ENCODE data around the gene LRRC53.

LRRC53 gene

GRCh38 chr1:74470251-74470650, 42.2 kb downstream of the LRRC53 start:
- H3K27me3 ChIP-seq (ENCODE audit: control insufficient read depth in 5 of 5, insufficient read depth in 4 of 5, low read length in 5 of 5) = no peaks in the 10 kb centered on the region
- H3K36me3 ChIP-seq (ENCODE audit: control insufficient read depth in 5 of 5, insufficient read depth in 5 of 5, low read length in 5 of 5) = no peaks in the 10 kb centered on the region
- no peak overlapping the region for H3K9ac ChIP-seq (ENCODE audit: low read length in 5 of 5)
- no peak overlapping the region for H3K4me3 ChIP-seq (ENCODE audit: low read depth in 1 of 5, low read length in 5 of 5)
- H3K27ac ChIP-seq (ENCODE audit: low read depth, low read length) = no peak overlapping the region
- peaks cover 0 to 7% (median 0%) of the 10 kb centered on the region in 5 donors for H3K4me1 ChIP-seq (ENCODE audit: control insufficient read depth in 5 of 5, insufficient read depth in 5 of 5, low read length in 5 of 5)
- H3K9me3 ChIP-seq (ENCODE audit: control insufficient read depth in 5 of 5, low read length in 5 of 5) = no peaks in the 10 kb centered on the region

GRCh38 chr1:74468982-74469603, 43.3 kb downstream of the LRRC53 start:
- Histone ChIP-seq H3K27ac (ENCODE audit: low read depth, low read length) (no peak overlapping the region), H3K4me1 (ENCODE audit: control insufficient read depth in 5 of 5, insufficient read depth in 5 of 5, low read length in 5 of 5) (peaks cover 0 to 7% (median 0%) of the 10 kb centered on the region in 5 donors), H3K9me3 (ENCODE audit: control insufficient read depth in 5 of 5, low read length in 5 of 5) (no peaks in the 10 kb centered on the region), H3K36me3 (ENCODE audit: control insufficient read depth in 5 of 5, insufficient read depth in 5 of 5, low read length in 5 of 5) (no peaks in the 10 kb centered on the region), H3K9ac (ENCODE audit: low read length in 5 of 5) (no peak overlapping the region), H3K27me3 (ENCODE audit: control insufficient read depth in 5 of 5, insufficient read depth in 4 of 5, low read length in 5 of 5) (no peaks in the 10 kb centered on the region), H3K4me3 (ENCODE audit: low read depth in 1 of 5, low read length in 5 of 5) (no peak overlapping the region)

- Histone ChIP-seq H3K4me3 (ENCODE audit: low read depth in 1 of 5, low read length in 5 of 5) (no peak overlapping the region), H3K9ac (ENCODE audit: low read length in 5 of 5) (no peak overlapping the region), H3K9me3 (ENCODE audit: control insufficient read depth in 5 of 5, low read length in 5 of 5) (no peaks in the 10 kb centered on the region), H3K4me1 (ENCODE audit: control insufficient read depth in 5 of 5, insufficient read depth in 5 of 5, low read length in 5 of 5) (peaks cover 0 to 8% (median 3%) of the 10 kb centered on the region in 5 donors), H3K27me3 (ENCODE audit: control insufficient read depth in 5 of 5, insufficient read depth in 4 of 5, low read length in 5 of 5) (no peaks in the 10 kb centered on the region), H3K27ac (ENCODE audit: low read depth, low read length) (no peak overlapping the region), H3K36me3 (ENCODE audit: control insufficient read depth in 5 of 5, insufficient read depth in 5 of 5, low read length in 5 of 5) (no peaks in the 10 kb centered on the region)
Measured at GRCh38 chr1:74467786-74468377, 44.5 kb downstream of the LRRC53 start.

GRCh38 chr1:74465193-74465681, 47.2 kb downstream of the LRRC53 start:
- peaks cover 0 to 8% (median 3%) of the 10 kb centered on the region in 5 donors for H3K4me1 ChIP-seq (ENCODE audit: control insufficient read depth in 5 of 5, insufficient read depth in 5 of 5, low read length in 5 of 5)
- no peak overlapping the region for H3K27ac ChIP-seq (ENCODE audit: low read depth, low read length)
- H3K9ac ChIP-seq (ENCODE audit: low read length in 5 of 5) = no peak overlapping the region
- no peak overlapping the region for H3K4me3 ChIP-seq (ENCODE audit: low read depth in 1 of 5, low read length in 5 of 5)
- no peaks in the 10 kb centered on the region for H3K9me3 ChIP-seq (ENCODE audit: control insufficient read depth in 5 of 5, low read length in 5 of 5)
- no peaks in the 10 kb centered on the region for H3K36me3 ChIP-seq (ENCODE audit: control insufficient read depth in 5 of 5, insufficient read depth in 5 of 5, low read length in 5 of 5)
- H3K27me3 ChIP-seq (ENCODE audit: control insufficient read depth in 5 of 5, insufficient read depth in 4 of 5, low read length in 5 of 5) = no peaks in the 10 kb centered on the region

- Histone ChIP-seq H3K4me1 (ENCODE audit: control insufficient read depth in 5 of 5, insufficient read depth in 5 of 5, low read length in 5 of 5) (peaks cover 0 to 8% (median 3%) of the 10 kb centered on the region in 5 donors), H3K27me3 (ENCODE audit: control insufficient read depth in 5 of 5, insufficient read depth in 4 of 5, low read length in 5 of 5) (no peaks in the 10 kb centered on the region), H3K36me3 (ENCODE audit: control insufficient read depth in 5 of 5, insufficient read depth in 5 of 5, low read length in 5 of 5) (no peaks in the 10 kb centered on the region), H3K9me3 (ENCODE audit: control insufficient read depth in 5 of 5, low read length in 5 of 5) (no peaks in the 10 kb centered on the region), H3K27ac (ENCODE audit: low read depth, low read length) (no peak overlapping the region), H3K9ac (ENCODE audit: low read length in 5 of 5) (no peak overlapping the region), H3K4me3 (ENCODE audit: low read depth in 1 of 5, low read length in 5 of 5) (no peak overlapping the region)
Measured at GRCh38 chr1:74464037-74464436, 48.4 kb downstream of the LRRC53 start.

- no peak overlapping the region for H3K4me3 ChIP-seq (ENCODE audit: low read depth in 1 of 5, low read length in 5 of 5)
- H3K27ac ChIP-seq (ENCODE audit: low read depth, low read length) = no peak overlapping the region
- H3K4me1 ChIP-seq (ENCODE audit: control insufficient read depth in 5 of 5, insufficient read depth in 5 of 5, low read length in 5 of 5) = peaks cover 0 to 8% (median 3%) of the 10 kb centered on the region in 5 donors
- H3K27me3 ChIP-seq (ENCODE audit: control insufficient read depth in 5 of 5, insufficient read depth in 4 of 5, low read length in 5 of 5) = no peaks in the 10 kb centered on the region
- H3K9me3 ChIP-seq (ENCODE audit: control insufficient read depth in 5 of 5, low read length in 5 of 5) = no peaks in the 10 kb centered on the region
- no peak overlapping the region for H3K9ac ChIP-seq (ENCODE audit: low read length in 5 of 5)
- H3K36me3 ChIP-seq (ENCODE audit: control insufficient read depth in 5 of 5, insufficient read depth in 5 of 5, low read length in 5 of 5) = no peaks in the 10 kb centered on the region
Measured at GRCh38 chr1:74463333-74463988, 49.0 kb downstream of the LRRC53 start.

GRCh38 chr1:74457253-74457652, 55.2 kb downstream of the LRRC53 start:
- Histone ChIP-seq H3K27me3 (ENCODE audit: control insufficient read depth in 5 of 5, insufficient read depth in 4 of 5, low read length in 5 of 5) (no peaks in the 10 kb centered on the region), H3K4me3 (ENCODE audit: low read depth in 1 of 5, low read length in 5 of 5) (no peak overlapping the region), H3K4me1 (ENCODE audit: control insufficient read depth in 5 of 5, insufficient read depth in 5 of 5, low read length in 5 of 5) (no peaks in the 10 kb centered on the region), H3K27ac (ENCODE audit: low read depth, low read length) (no peak overlapping the region), H3K9ac (ENCODE audit: low read length in 5 of 5) (no peak overlapping the region), H3K9me3 (ENCODE audit: control insufficient read depth in 5 of 5, low read length in 5 of 5) (no peaks in the 10 kb centered on the region), H3K36me3 (ENCODE audit: control insufficient read depth in 5 of 5, insufficient read depth in 5 of 5, low read length in 5 of 5) (no peaks in the 10 kb centered on the region)

GRCh38 chr1:74455390-74455789, 57.0 kb downstream of the LRRC53 start:
- Histone ChIP-seq H3K9ac (ENCODE audit: low read length in 5 of 5) (no peak overlapping the region), H3K4me1 (ENCODE audit: control insufficient read depth in 5 of 5, insufficient read depth in 5 of 5, low read length in 5 of 5) (no peaks in the 10 kb centered on the region), H3K27me3 (ENCODE audit: control insufficient read depth in 5 of 5, insufficient read depth in 4 of 5, low read length in 5 of 5) (no peaks in the 10 kb centered on the region), H3K4me3 (ENCODE audit: low read depth in 1 of 5, low read length in 5 of 5) (no peak overlapping the region), H3K9me3 (ENCODE audit: control insufficient read depth in 5 of 5, low read length in 5 of 5) (peaks cover 0 to 8% (median 0%) of the 10 kb centered on the region in 5 donors), H3K36me3 (ENCODE audit: control insufficient read depth in 5 of 5, insufficient read depth in 5 of 5, low read length in 5 of 5) (no peaks in the 10 kb centered on the region), H3K27ac (ENCODE audit: low read depth, low read length) (no peak overlapping the region)

GRCh38 chr1:74453277-74453676, 59.1 kb downstream of the LRRC53 start:
- no peaks in the 10 kb centered on the region for H3K4me1 ChIP-seq (ENCODE audit: control insufficient read depth in 5 of 5, insufficient read depth in 5 of 5, low read length in 5 of 5)
- H3K27me3 ChIP-seq (ENCODE audit: control insufficient read depth in 5 of 5, insufficient read depth in 4 of 5, low read length in 5 of 5) = no peaks in the 10 kb centered on the region
- H3K9me3 ChIP-seq (ENCODE audit: control insufficient read depth in 5 of 5, low read length in 5 of 5) = peaks cover 0 to 8% (median 0%) of the 10 kb centered on the region in 5 donors
- no peak overlapping the region for H3K4me3 ChIP-seq (ENCODE audit: low read depth in 1 of 5, low read length in 5 of 5)
- no peak overlapping the region for H3K9ac ChIP-seq (ENCODE audit: low read length in 5 of 5)
- H3K36me3 ChIP-seq (ENCODE audit: control insufficient read depth in 5 of 5, insufficient read depth in 5 of 5, low read length in 5 of 5) = no peaks in the 10 kb centered on the region
- H3K27ac ChIP-seq (ENCODE audit: low read depth, low read length) = no peak overlapping the region

- peaks cover 0 to 8% (median 0%) of the 10 kb centered on the region in 5 donors for H3K9me3 ChIP-seq (ENCODE audit: control insufficient read depth in 5 of 5, low read length in 5 of 5)
- no peaks in the 10 kb centered on the region for H3K27me3 ChIP-seq (ENCODE audit: control insufficient read depth in 5 of 5, insufficient read depth in 4 of 5, low read length in 5 of 5)
- H3K27ac ChIP-seq (ENCODE audit: low read depth, low read length) = no peak overlapping the region
- H3K9ac ChIP-seq (ENCODE audit: low read length in 5 of 5) = no peak overlapping the region
- H3K36me3 ChIP-seq (ENCODE audit: control insufficient read depth in 5 of 5, insufficient read depth in 5 of 5, low read length in 5 of 5) = no peaks in the 10 kb centered on the region
- H3K4me3 ChIP-seq (ENCODE audit: low read depth in 1 of 5, low read length in 5 of 5) = no peak overlapping the region
- H3K4me1 ChIP-seq (ENCODE audit: control insufficient read depth in 5 of 5, insufficient read depth in 5 of 5, low read length in 5 of 5) = no peaks in the 10 kb centered on the region
Measured at GRCh38 chr1:74452035-74452434, 60.4 kb downstream of the LRRC53 start.
